H9 (cell line): Measurements from ENCODE around the gene PRCC. TPM values are rescaled to one million over a fixed set of nuclear protein-coding genes. Genes with fewer than 3 reads are reported as not detected.

Experiments used
- DNase-seq: peaks from one replicate; pipeline ENCODE4 v3.0.0-alpha.2; 2017
- H2AFZ ChIP-seq: one replicate; pipeline ENCODE4 v1.6.1; 2013; ENCODE audit warnings: mild to moderate bottlenecking, low read length, control low read depth, moderate library complexity
- H2AK5ac ChIP-seq: 2 replicates; pipeline ENCODE4 v1.6.1; 2013; ENCODE audit warnings: low read length, control low read depth, mixed read lengths; ENCODE audit not compliant: insufficient read length
- H2BK120ac ChIP-seq: one replicate; pipeline ENCODE4 v1.6.1; 2013; ENCODE audit warnings: low read depth, mild to moderate bottlenecking, low read length, control low read depth, inconsistent platforms; ENCODE audit not compliant: poor library complexity, severe bottlenecking
- H2BK12ac ChIP-seq: 2 replicates; pipeline ENCODE4 v1.6.1; 2013; ENCODE audit warnings: low read length, control low read depth, mixed read lengths, low read depth; ENCODE audit not compliant: insufficient read length
- H2BK15ac ChIP-seq: 2 replicates; pipeline ENCODE4 v1.6.1; 2013; ENCODE audit warnings: low read depth, low read length, control low read depth
- H2BK20ac ChIP-seq: one replicate; pipeline ENCODE4 v1.6.1; 2013; ENCODE audit warnings: low read depth, mild to moderate bottlenecking, low read length, control low read depth, inconsistent platforms; ENCODE audit not compliant: poor library complexity, severe bottlenecking
- H2BK5ac ChIP-seq: 2 replicates; pipeline ENCODE4 v1.6.1; 2013; ENCODE audit warnings: low read length, control low read depth, mixed read lengths; ENCODE audit not compliant: insufficient read length
- H3K14ac ChIP-seq: 2 replicates; pipeline ENCODE4 v1.6.1; 2013; ENCODE audit warnings: low read length, control low read depth; ENCODE audit not compliant: insufficient read depth
- H3K18ac ChIP-seq: 2 replicates; pipeline ENCODE4 v1.6.1; 2013; ENCODE audit warnings: low read depth, mild to moderate bottlenecking, mixed read lengths, low read length, control low read depth; ENCODE audit not compliant: insufficient read length
- H3K23ac ChIP-seq: 2 replicates; pipeline ENCODE4 v1.6.1; 2013; ENCODE audit warnings: low read length, control low read depth, mixed read lengths, low read depth; ENCODE audit not compliant: insufficient read length
- H3K23me2 ChIP-seq: 2 replicates; pipeline ENCODE4 v1.6.1; 2013; ENCODE audit warnings: low read depth, mild to moderate bottlenecking, mixed read lengths, low read length, control low read depth; ENCODE audit not compliant: insufficient read length, poor library complexity, severe bottlenecking
- H3K27ac ChIP-seq: 2 replicates; pipeline ENCODE4 v1.5.1; 2013; ENCODE audit warnings: low read length, control low read depth, mixed read lengths, low read depth; ENCODE audit not compliant: insufficient read length
- H3K27me3 ChIP-seq: 2 replicates; pipeline ENCODE4 v1.6.1; 2013; ENCODE audit warnings: low read length, control low read depth, inconsistent platforms; ENCODE audit not compliant: insufficient read depth
- H3K4ac ChIP-seq: 2 replicates; pipeline ENCODE4 v1.6.1; 2013; ENCODE audit warnings: low read depth, mild to moderate bottlenecking, control low read depth, inconsistent platforms, low read length, moderate library complexity
- H3K4me1 ChIP-seq: 2 replicates; pipeline ENCODE4 v1.6.1; 2013; ENCODE audit warnings: low read length, control low read depth, inconsistent platforms; ENCODE audit not compliant: insufficient read depth
- H3K4me2 ChIP-seq: 2 replicates; pipeline ENCODE4 v1.6.1; 2013; ENCODE audit warnings: low read length, control low read depth, mixed read lengths; ENCODE audit not compliant: insufficient read length, insufficient read depth
- H3K56ac ChIP-seq: 2 replicates; pipeline ENCODE4 v1.6.1; 2013; ENCODE audit warnings: low read depth, mild to moderate bottlenecking, mixed read lengths, low read length, control low read depth; ENCODE audit not compliant: insufficient read length
- H3K79me1 ChIP-seq: 2 replicates; pipeline ENCODE4 v1.6.1; 2013; ENCODE audit warnings: low read depth, mild to moderate bottlenecking, moderate library complexity, low read length, control low read depth, inconsistent platforms; ENCODE audit not compliant: insufficient read depth, poor library complexity, severe bottlenecking
- H3K79me2 ChIP-seq: 2 replicates; pipeline ENCODE4 v1.6.1; 2013; ENCODE audit warnings: low read length, control low read depth, inconsistent platforms; ENCODE audit not compliant: insufficient read depth
- H3K9ac ChIP-seq: 2 replicates; pipeline ENCODE4 v1.6.1; 2013; ENCODE audit warnings: low read length, control low read depth, mixed read lengths; ENCODE audit not compliant: insufficient read length; ENCODE audit errors: extremely low read depth
- H3K9me3 ChIP-seq: one replicate; pipeline ENCODE4 v1.6.1; 2013; ENCODE audit warnings: low read depth, low read length, inconsistent platforms; ENCODE audit not compliant: control insufficient read depth
- H3T11ph ChIP-seq: one replicate; pipeline ENCODE4 v1.6.1; 2013; ENCODE audit warnings: mild to moderate bottlenecking, low read length, control low read depth, inconsistent platforms
- H4K20me1 ChIP-seq: one replicate; pipeline ENCODE4 v1.6.1; 2013; ENCODE audit not compliant: control insufficient read depth, insufficient read length, insufficient read depth
- H4K5ac ChIP-seq: 2 replicates; pipeline ENCODE4 v1.6.1; 2013; ENCODE audit warnings: low read depth, mild to moderate bottlenecking, mixed read lengths, low read length, control low read depth; ENCODE audit not compliant: insufficient read length
- H4K8ac ChIP-seq: replicated peaks from 2 replicates; pipeline ENCODE4 v1.6.1; 2013; ENCODE audit warnings: low read length, control low read depth, mixed read lengths, low read depth; ENCODE audit not compliant: insufficient read length
- H4K91ac ChIP-seq: 2 replicates; pipeline ENCODE4 v1.6.1; 2013; ENCODE audit warnings: low read depth, mild to moderate bottlenecking, moderate library complexity, mixed read lengths, low read length, control low read depth; ENCODE audit not compliant: insufficient read length
- H3K27ac Mint-ChIP-seq, 3 experiments: 2 replicates in 2 of 3; 3 replicates in 1 of 3; pipeline ENCODE4 v1.8.0; 2020 to 2021; ENCODE audit warnings: mixed read lengths in 3 of 3, mild to moderate bottlenecking in 1 of 3, moderate library complexity in 1 of 3
- H3K27me3 Mint-ChIP-seq: 2 replicates; pipeline ENCODE4 v1.8.0; 2021; ENCODE audit warnings: low read depth, mild to moderate bottlenecking, moderate library complexity, mixed read lengths
- H3K36me3 Mint-ChIP-seq, 3 experiments: 2 replicates in 2 of 3; 3 replicates in 1 of 3; pipeline ENCODE4 v1.8.0; 2020 to 2021; ENCODE audit warnings: low read depth in 3 of 3, mixed read lengths in 3 of 3; ENCODE audit not compliant: insufficient read depth in 1 of 3
- H3K4me1 Mint-ChIP-seq, 2 experiments: 2 replicates each; pipeline ENCODE4 v1.8.0; 2020; ENCODE audit warnings: mixed read lengths in 2 of 2
- H3K4me3 Mint-ChIP-seq, 2 experiments: 2 replicates in 1 of 2; 3 replicates in 1 of 2; pipeline ENCODE4 v1.8.0; 2020 to 2021; ENCODE audit warnings: mild to moderate bottlenecking in 2 of 2, mixed read lengths in 2 of 2, moderate library complexity in 1 of 2
- H3K9me3 Mint-ChIP-seq, 2 experiments: 2 replicates in 1 of 2; 3 replicates in 1 of 2; pipeline ENCODE4 v1.8.0; 2020; ENCODE audit warnings: mild to moderate bottlenecking in 2 of 2, mixed read lengths in 2 of 2, moderate library complexity in 1 of 2
- WGBS: extraction: QIAGEN DNeasy Blood & Tissue Kit; methylation state at CpG from one replicate; pipeline ENCODE4 v1.1.7; 2013; ENCODE audit warnings: missing lambda C conversion rate, low lambda C conversion rate, mixed read lengths; ENCODE audit not compliant: insufficient read length; ENCODE audit errors: extremely low coverage; 5-methylcytosine and 5-hydroxymethylcytosine counted together
- total RNA-seq: library from RNA; stranded (reverse); gene quantifications from 2 replicates; pipeline ENCODE4 v1.2.1, GENCODE V29; 2021
- TF ChIP-seq, protein P1 (sequence below): fragments of 200-600 bp; sonication (generic); conservative IDR thresholded peaks from 3 replicates; pipeline ENCODE4 v1.8.0; 2021; ENCODE audit warnings: antibody characterized with exemption, mild to moderate bottlenecking

Gene PRCC
- total RNA-seq, 1 experiment from 2014 or later, result 129 TPM

DNA sequence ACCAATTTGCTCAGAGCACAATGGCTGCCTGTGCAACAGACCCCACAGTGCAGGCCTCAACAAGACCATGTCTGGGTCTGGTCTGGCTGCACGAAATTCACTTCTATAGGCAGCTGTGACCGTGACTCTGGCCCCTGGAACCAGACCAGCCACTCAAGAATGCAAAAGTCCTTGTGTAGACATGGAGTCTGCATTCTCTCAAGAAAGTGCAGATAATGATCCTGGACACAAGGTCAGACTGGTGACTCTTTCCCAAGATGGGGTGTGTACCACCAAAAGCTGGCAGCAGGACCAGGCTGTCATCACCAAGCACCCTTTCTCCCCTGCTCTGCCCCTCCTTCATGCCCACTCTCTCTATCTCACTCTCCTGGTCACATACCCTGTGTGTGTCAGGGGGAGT lies 46.2 kb upstream of the PRCC start:
- H3K4me2 ChIP-seq, result no peak overlapping the region
- Mint-ChIP-seq H3K27me3 (no peaks in the 10 kb centered on the region; the same call in 1 of the 2 replicates), H3K9me3 (no peaks in the 10 kb centered on the region), H3K36me3 (peaks cover 24 to 47% (median 36%) of the 10 kb centered on the region in 3 experiments), H3K4me3 (no peak overlapping the region), H3K4me1 (peaks cover 6 to 9% of the 10 kb centered on the region in 2 experiments), H3K27ac (no peak overlapping the region; a peak in 1 of 7 replicates)
- H2BK20ac ChIP-seq, result no peak overlapping the region
- no peak overlapping the region for H2BK12ac ChIP-seq
- H3K56ac ChIP-seq, result no peak overlapping the region
- H2AK5ac ChIP-seq, result no peak overlapping the region
- peaks cover 16% of the 10 kb centered on the region; the same call in 1 of the 2 replicates for H3K79me2 ChIP-seq
- no peak overlapping the region for H3T11ph ChIP-seq
- H2AFZ ChIP-seq, result no peak overlapping the region
- no peak overlapping the region for H3K18ac ChIP-seq
- TF ChIP-seq, protein P1, sequence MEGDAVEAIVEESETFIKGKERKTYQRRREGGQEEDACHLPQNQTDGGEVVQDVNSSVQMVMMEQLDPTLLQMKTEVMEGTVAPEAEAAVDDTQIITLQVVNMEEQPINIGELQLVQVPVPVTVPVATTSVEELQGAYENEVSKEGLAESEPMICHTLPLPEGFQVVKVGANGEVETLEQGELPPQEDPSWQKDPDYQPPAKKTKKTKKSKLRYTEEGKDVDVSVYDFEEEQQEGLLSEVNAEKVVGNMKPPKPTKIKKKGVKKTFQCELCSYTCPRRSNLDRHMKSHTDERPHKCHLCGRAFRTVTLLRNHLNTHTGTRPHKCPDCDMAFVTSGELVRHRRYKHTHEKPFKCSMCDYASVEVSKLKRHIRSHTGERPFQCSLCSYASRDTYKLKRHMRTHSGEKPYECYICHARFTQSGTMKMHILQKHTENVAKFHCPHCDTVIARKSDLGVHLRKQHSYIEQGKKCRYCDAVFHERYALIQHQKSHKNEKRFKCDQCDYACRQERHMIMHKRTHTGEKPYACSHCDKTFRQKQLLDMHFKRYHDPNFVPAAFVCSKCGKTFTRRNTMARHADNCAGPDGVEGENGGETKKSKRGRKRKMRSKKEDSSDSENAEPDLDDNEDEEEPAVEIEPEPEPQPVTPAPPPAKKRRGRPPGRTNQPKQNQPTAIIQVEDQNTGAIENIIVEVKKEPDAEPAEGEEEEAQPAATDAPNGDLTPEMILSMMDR, result no peak
- no peaks in the 10 kb centered on the region for H3K9me3 ChIP-seq
- DNase-seq, result no peak
- H3K4ac ChIP-seq, result no peak overlapping the region
- H3K23me2 ChIP-seq, result no peaks in the 10 kb centered on the region
- H4K20me1 ChIP-seq, result no peaks in the 10 kb centered on the region
- no peak overlapping the region for H3K27ac ChIP-seq
- H3K14ac ChIP-seq, result no peak overlapping the region
- no peak overlapping the region for H4K8ac ChIP-seq
- H2BK15ac ChIP-seq, result no peak overlapping the region
- no peak overlapping the region for H3K23ac ChIP-seq
- H2BK5ac ChIP-seq, result no peak overlapping the region
- WGBS, result no CpG with 5 or more reads among the region's 2 CpGs
- no peak overlapping the region for H4K91ac ChIP-seq
- H4K5ac ChIP-seq, result no peak overlapping the region
- H3K9ac ChIP-seq, result no peak overlapping the region
- H3K27me3 ChIP-seq, result no peaks in the 10 kb centered on the region
- H2BK120ac ChIP-seq, result no peak overlapping the region
- H3K79me1 ChIP-seq, result peaks cover 14% of the 10 kb centered on the region
- peaks cover 3% of the 10 kb centered on the region; the same call in 1 of the 2 replicates for H3K4me1 ChIP-seq
